ENCODE measurements around the gene ATG5.
"Not testable (repeated sequence)": the region's sequence is repeated elsewhere in the genome, so short reads cannot be mapped to it uniquely, and the experiment has no call there.

Gene ATG5

GRCh38 chr6:106158816-106159215 lies 166.7 kb downstream of the ATG5 start:
- no peak overlapping the region for H3K4me3 Mint-ChIP-seq
- no peak overlapping the region for H3K27ac Mint-ChIP-seq
- H3K27me3 Mint-ChIP-seq: peaks cover 8% of the 10 kb centered on the region
- peaks cover 12% of the 10 kb centered on the region for H3K4me1 Mint-ChIP-seq (ENCODE audit: low read depth)
- H3K9me3 Mint-ChIP-seq (ENCODE audit: low read depth): no peaks in the 10 kb centered on the region
- H3K36me3 Mint-ChIP-seq: peaks cover 9% of the 10 kb centered on the region

GRCh38 chr6:106156863-106157262 lies 168.7 kb downstream of the ATG5 start:
- H3K9me3 Mint-ChIP-seq (ENCODE audit: low read depth): no peaks in the 10 kb centered on the region
- H3K4me1 Mint-ChIP-seq (ENCODE audit: low read depth): peaks cover 5% of the 10 kb centered on the region
- H3K27me3 Mint-ChIP-seq: peaks cover 8% of the 10 kb centered on the region
- peaks cover 9% of the 10 kb centered on the region for H3K36me3 Mint-ChIP-seq
- no peak overlapping the region for H3K4me3 Mint-ChIP-seq
- peak overlapping the region; percentile 7 for H3K27ac Mint-ChIP-seq

- no peaks in the 10 kb centered on the region for H3K9me3 Mint-ChIP-seq (ENCODE audit: low read depth)
- H3K36me3 Mint-ChIP-seq: peaks cover 10% of the 10 kb centered on the region
- H3K4me3 Mint-ChIP-seq: no peak overlapping the region
- peaks cover 5% of the 10 kb centered on the region for H3K4me1 Mint-ChIP-seq (ENCODE audit: low read depth)
- peaks cover 8% of the 10 kb centered on the region for H3K27me3 Mint-ChIP-seq
- H3K27ac Mint-ChIP-seq: no peak overlapping the region
Observed at GRCh38 chr6:106156413-106156812, 169.1 kb downstream of the ATG5 start.

GRCh38 chr6:106155219-106155830 lies 170.2 kb downstream of the ATG5 start:
- H3K27me3 Mint-ChIP-seq: peaks cover 7% of the 10 kb centered on the region

GRCh38 chr6:106154326-106154725 lies 171.2 kb downstream of the ATG5 start:
- Mint-ChIP-seq H3K36me3 (peaks cover 11% of the 10 kb centered on the region), H3K4me3 (no peak overlapping the region), H3K4me1 (ENCODE audit: low read depth) (peaks cover 13% of the 10 kb centered on the region), H3K9me3 (ENCODE audit: low read depth) (no peaks in the 10 kb centered on the region), H3K27me3 (peaks cover 5% of the 10 kb centered on the region), H3K27ac (no peak overlapping the region)

More at GRCh38 chr6:106155219-106155830, 170.2 kb downstream of the ATG5 start:
- Mint-ChIP-seq H3K4me1 (ENCODE audit: low read depth) (peaks cover 7% of the 10 kb centered on the region), H3K27ac (no peak overlapping the region), H3K4me3 (no peak overlapping the region), H3K9me3 (ENCODE audit: low read depth) (no peaks in the 10 kb centered on the region), H3K36me3 (peaks cover 13% of the 10 kb centered on the region)

- Mint-ChIP-seq H3K4me1 (ENCODE audit: low read depth) (peaks cover 22% of the 10 kb centered on the region), H3K27ac (no peak overlapping the region), H3K4me3 (no peak overlapping the region)
Observed at GRCh38 chr6:106152952-106153351, 172.6 kb downstream of the ATG5 start.

GRCh38 chr6:106152476-106152875 lies 173.1 kb downstream of the ATG5 start:
- H3K27me3 Mint-ChIP-seq; H3K9me3 Mint-ChIP-seq (ENCODE audit: low read depth); H3K4me3 Mint-ChIP-seq; H3K36me3 Mint-ChIP-seq: not testable (repeated sequence)
- H3K27ac Mint-ChIP-seq: peak overlapping the region; percentile 42
- peaks cover 22% of the 10 kb centered on the region for H3K4me1 Mint-ChIP-seq (ENCODE audit: low read depth)

More at GRCh38 chr6:106152952-106153351, 172.6 kb downstream of the ATG5 start:
- no peaks in the 10 kb centered on the region for H3K9me3 Mint-ChIP-seq (ENCODE audit: low read depth)
- H3K36me3 Mint-ChIP-seq: peaks cover 7% of the 10 kb centered on the region
- peaks cover 5% of the 10 kb centered on the region for H3K27me3 Mint-ChIP-seq

- Mint-ChIP-seq H3K9me3 (ENCODE audit: low read depth) (no peaks in the 10 kb centered on the region), H3K27ac (peak overlapping the region; percentile 0), H3K27me3 (peaks cover 1% of the 10 kb centered on the region), H3K36me3 (peaks cover 4% of the 10 kb centered on the region), H3K4me1 (ENCODE audit: low read depth) (peaks cover 25% of the 10 kb centered on the region), H3K4me3 (no peak overlapping the region)
Observed at GRCh38 chr6:106149472-106150069, 176.0 kb downstream of the ATG5 start.

GRCh38 chr6:106147476-106147875 lies 178.1 kb downstream of the ATG5 start:
- H3K36me3 Mint-ChIP-seq: peaks cover 4% of the 10 kb centered on the region
- peaks cover 1% of the 10 kb centered on the region for H3K27me3 Mint-ChIP-seq
- no peak overlapping the region for H3K27ac Mint-ChIP-seq
- H3K9me3 Mint-ChIP-seq (ENCODE audit: low read depth): no peaks in the 10 kb centered on the region
- H3K4me1 Mint-ChIP-seq (ENCODE audit: low read depth): peaks cover 40% of the 10 kb centered on the region
- H3K4me3 Mint-ChIP-seq: no peak overlapping the region

GRCh38 chr6:106146852-106147351 lies 178.7 kb downstream of the ATG5 start:
- Mint-ChIP-seq H3K4me3 (no peak overlapping the region), H3K4me1 (ENCODE audit: low read depth) (peaks cover 41% of the 10 kb centered on the region), H3K27ac (no peak overlapping the region), H3K36me3 (peaks cover 4% of the 10 kb centered on the region), H3K27me3 (peaks cover 1% of the 10 kb centered on the region), H3K9me3 (ENCODE audit: low read depth) (no peaks in the 10 kb centered on the region)

- Mint-ChIP-seq H3K4me3 (no peak overlapping the region), H3K27me3 (peaks cover 1% of the 10 kb centered on the region), H3K9me3 (ENCODE audit: low read depth) (no peaks in the 10 kb centered on the region), H3K27ac (no peak overlapping the region), H3K36me3 (no peaks in the 10 kb centered on the region), H3K4me1 (ENCODE audit: low read depth) (peaks cover 47% of the 10 kb centered on the region)
Observed at GRCh38 chr6:106145741-106146227, 179.8 kb downstream of the ATG5 start.

GRCh38 chr6:106145144-106145543 lies 180.4 kb downstream of the ATG5 start:
- H3K4me1 Mint-ChIP-seq (ENCODE audit: low read depth): peaks cover 52% of the 10 kb centered on the region
- peaks cover 1% of the 10 kb centered on the region for H3K27me3 Mint-ChIP-seq
- H3K9me3 Mint-ChIP-seq (ENCODE audit: low read depth): no peaks in the 10 kb centered on the region
- H3K36me3 Mint-ChIP-seq: no peaks in the 10 kb centered on the region
- no peak overlapping the region for H3K4me3 Mint-ChIP-seq
- H3K27ac Mint-ChIP-seq: no peak overlapping the region

GRCh38 chr6:106143665-106144064 lies 181.9 kb downstream of the ATG5 start:
- Mint-ChIP-seq H3K4me3 (no peak overlapping the region), H3K36me3 (no peaks in the 10 kb centered on the region), H3K27me3 (peaks cover 1% of the 10 kb centered on the region), H3K4me1 (ENCODE audit: low read depth) (peaks cover 39% of the 10 kb centered on the region), H3K27ac (peak overlapping the region; percentile 34), H3K9me3 (ENCODE audit: low read depth) (no peaks in the 10 kb centered on the region)

- Mint-ChIP-seq H3K27ac (peak overlapping the region; percentile 88), H3K9me3 (ENCODE audit: low read depth) (no peaks in the 10 kb centered on the region), H3K4me3 (peak overlapping the region; percentile 23), H3K4me1 (ENCODE audit: low read depth) (peaks cover 37% of the 10 kb centered on the region), H3K27me3 (peaks cover 1% of the 10 kb centered on the region), H3K36me3 (no peaks in the 10 kb centered on the region)
Observed at GRCh38 chr6:106142876-106143431, 182.6 kb downstream of the ATG5 start.

GRCh38 chr6:106141441-106142237 lies 183.9 kb downstream of the ATG5 start:
- Mint-ChIP-seq H3K27me3 (peaks cover 1% of the 10 kb centered on the region), H3K36me3 (no peaks in the 10 kb centered on the region), H3K9me3 (ENCODE audit: low read depth) (no peaks in the 10 kb centered on the region), H3K4me3 (peak overlapping the region; percentile 66), H3K27ac (peak overlapping the region; percentile 88), H3K4me1 (ENCODE audit: low read depth) (peaks cover 37% of the 10 kb centered on the region)

Data from activated naive CD8-positive, alpha-beta T cell (primary cell).